ENCODE data around the gene CSF1.
"Not testable (repeated sequence)": the region's sequence is repeated elsewhere in the genome, so short reads cannot be mapped to it uniquely, and the experiment has no call there.

Gene CSF1

GRCh38 chr1:109878531-109879104 is 32.0 kb upstream of the CSF1 start:
- no peak for DNase-seq (ENCODE audit: low read depth)
- TF ChIP-seq CTCF (IDR thresholded peaks at IDR 0.05; ENCODE audit: insufficient read depth, low read depth, low read length, missing control alignments): no peak

GRCh38 chr1:109879371-109879770 is 31.3 kb upstream of the CSF1 start:
- not testable (repeated sequence) for DNase-seq (ENCODE audit: low read depth); H3K4me3 ChIP-seq (ENCODE audit: low read length)

More at GRCh38 chr1:109878531-109879104, 32.0 kb upstream of the CSF1 start:
- no peak overlapping the region for H3K4me3 ChIP-seq (ENCODE audit: low read length)

GRCh38 chr1:109879881-109880525 is 30.6 kb upstream of the CSF1 start:
- no peak overlapping the region for H3K4me3 ChIP-seq (ENCODE audit: low read length)
- DNase-seq (ENCODE audit: low read depth): no peak
- TF ChIP-seq CTCF (IDR thresholded peaks at IDR 0.05; ENCODE audit: insufficient read depth, low read depth, low read length, missing control alignments): no peak

GRCh38 chr1:109880971-109881894 is 29.4 kb upstream of the CSF1 start:
- no peak for TF ChIP-seq CTCF (IDR thresholded peaks at IDR 0.05; ENCODE audit: insufficient read depth, low read depth, low read length, missing control alignments)
- DNase-seq (ENCODE audit: low read depth): no peak
- no peak overlapping the region for H3K4me3 ChIP-seq (ENCODE audit: low read length)

- no peak for DNase-seq (ENCODE audit: low read depth)
These were observed 28.8 kb upstream of the CSF1 start for GRCh38 chr1:109881906-109882287.

GRCh38 chr1:109882288-109883245 is 28.1 kb upstream of the CSF1 start:
- no peak for TF ChIP-seq CTCF (IDR thresholded peaks at IDR 0.05; ENCODE audit: insufficient read depth, low read depth, low read length, missing control alignments)
- H3K4me3 ChIP-seq (ENCODE audit: low read length): no peak overlapping the region
- DNase-seq (ENCODE audit: low read depth): no peak

More at GRCh38 chr1:109881906-109882287, 28.8 kb upstream of the CSF1 start:
- TF ChIP-seq CTCF (IDR thresholded peaks at IDR 0.05; ENCODE audit: insufficient read depth, low read depth, low read length, missing control alignments): no peak
- no peak overlapping the region for H3K4me3 ChIP-seq (ENCODE audit: low read length)

Data from epithelial cell of esophagus (primary cell).